NCI-H2107 treated with DMSO at 0.1 percent for 48 hours (cell line): ENCODE data around the gene AGPAT1.
"Not testable (repeated sequence)": the region's sequence is repeated elsewhere in the genome, so short reads cannot be mapped to it uniquely, and the experiment has no call there.

Source experiments
- DNase-seq: peaks from one replicate; lab custom pipeline; 2025; ENCODE audit not compliant: unreplicated experiment; lab: John Stamatoyannopoulos, UW

Gene AGPAT1

GRCh38 chr6:32200711-32201475, 25.0 kb upstream of the AGPAT1 start:
- DNase-seq: no peak

DNA sequence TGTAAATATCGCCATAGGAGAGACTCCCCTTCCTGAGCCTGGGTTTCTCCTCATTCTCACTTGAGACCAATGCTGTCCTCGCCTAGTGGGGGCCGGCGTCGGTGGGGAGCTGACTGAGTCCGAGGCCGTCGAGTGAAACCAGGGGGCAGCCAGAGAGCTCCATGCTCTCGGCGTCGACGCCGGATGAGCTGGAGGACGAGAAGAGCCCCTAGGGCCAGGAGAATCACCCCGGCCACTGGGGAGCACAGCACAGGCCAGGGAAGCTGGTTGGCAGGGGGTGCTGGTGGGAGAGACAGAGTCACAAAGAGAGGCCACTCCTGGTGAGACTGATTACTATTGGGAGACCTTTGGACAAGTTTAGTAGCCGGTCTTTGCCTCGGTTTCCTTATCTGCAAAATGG, 23.0 kb upstream of the AGPAT1 start:
- no peak for DNase-seq

DNA sequence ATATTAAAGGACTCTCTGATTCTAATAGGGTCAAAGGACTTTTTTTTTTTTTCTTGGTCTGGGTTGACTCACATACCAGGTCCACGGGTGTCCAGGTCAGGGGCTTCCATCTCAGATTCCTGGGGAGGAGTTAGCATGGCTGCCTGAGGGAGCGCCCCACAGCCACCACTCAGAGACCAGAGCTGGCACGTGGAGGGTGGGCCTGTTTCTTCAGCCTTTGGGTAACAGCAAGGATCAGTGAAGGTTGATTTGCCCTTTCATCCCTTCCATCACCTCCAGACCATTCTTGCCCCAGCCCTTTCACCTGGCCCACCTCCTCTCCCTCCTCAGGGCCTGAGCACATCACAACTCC, 22.4 kb upstream of the AGPAT1 start:
- no peak for DNase-seq

DNA sequence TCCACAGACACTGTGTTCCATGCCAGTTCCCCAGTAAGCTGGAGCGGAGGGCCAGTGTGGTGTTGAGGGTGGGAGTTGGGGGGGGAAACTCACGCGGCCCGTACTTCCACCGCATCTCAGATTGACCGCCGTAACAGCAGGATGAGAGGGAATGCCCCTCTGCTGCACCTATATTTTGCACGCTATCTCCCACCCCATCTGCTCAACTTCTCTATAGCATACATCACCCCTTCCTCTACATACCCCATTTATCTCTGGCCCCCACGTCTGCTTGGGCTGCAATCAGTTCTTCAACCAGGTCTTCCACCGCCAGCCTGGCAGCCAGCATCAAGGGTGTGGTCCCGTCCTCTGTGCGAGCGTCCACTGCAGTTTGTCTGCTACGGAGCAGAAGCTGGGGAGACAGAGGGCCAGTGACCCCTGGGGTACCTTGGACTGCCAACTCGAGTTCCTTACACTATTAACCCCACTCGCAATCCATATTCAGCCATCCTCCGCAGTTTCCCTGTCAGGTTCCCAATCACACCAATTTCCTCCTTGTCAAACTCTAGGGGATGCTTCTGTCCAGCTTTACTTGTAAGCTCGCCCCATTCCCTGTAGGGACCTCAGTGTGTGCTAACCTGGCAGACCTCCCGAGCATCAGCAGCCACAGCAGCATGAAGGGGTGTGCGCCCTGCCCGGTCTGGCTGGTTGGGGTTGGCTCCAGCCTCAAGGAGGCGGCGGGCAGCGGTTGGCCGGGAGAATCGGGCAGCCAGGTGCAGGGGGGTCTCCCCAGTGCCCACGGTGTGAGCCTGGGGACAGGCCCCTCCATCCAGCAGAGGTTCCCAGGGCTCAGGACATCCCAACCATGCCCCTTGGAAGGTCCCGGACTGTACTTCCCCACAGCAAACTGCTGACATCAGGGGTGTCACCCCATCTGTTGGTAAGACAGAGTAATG, 21.1 kb upstream of the AGPAT1 start:
- DNase-seq: no peak

GRCh38 chr6:32195902-32196681, 20.2 kb upstream of the AGPAT1 start:
- peak; percentile 33 for DNase-seq

GRCh38 chr6:32195652-32195901, 19.7 kb upstream of the AGPAT1 start:
- DNase-seq: peak; percentile 86

DNA sequence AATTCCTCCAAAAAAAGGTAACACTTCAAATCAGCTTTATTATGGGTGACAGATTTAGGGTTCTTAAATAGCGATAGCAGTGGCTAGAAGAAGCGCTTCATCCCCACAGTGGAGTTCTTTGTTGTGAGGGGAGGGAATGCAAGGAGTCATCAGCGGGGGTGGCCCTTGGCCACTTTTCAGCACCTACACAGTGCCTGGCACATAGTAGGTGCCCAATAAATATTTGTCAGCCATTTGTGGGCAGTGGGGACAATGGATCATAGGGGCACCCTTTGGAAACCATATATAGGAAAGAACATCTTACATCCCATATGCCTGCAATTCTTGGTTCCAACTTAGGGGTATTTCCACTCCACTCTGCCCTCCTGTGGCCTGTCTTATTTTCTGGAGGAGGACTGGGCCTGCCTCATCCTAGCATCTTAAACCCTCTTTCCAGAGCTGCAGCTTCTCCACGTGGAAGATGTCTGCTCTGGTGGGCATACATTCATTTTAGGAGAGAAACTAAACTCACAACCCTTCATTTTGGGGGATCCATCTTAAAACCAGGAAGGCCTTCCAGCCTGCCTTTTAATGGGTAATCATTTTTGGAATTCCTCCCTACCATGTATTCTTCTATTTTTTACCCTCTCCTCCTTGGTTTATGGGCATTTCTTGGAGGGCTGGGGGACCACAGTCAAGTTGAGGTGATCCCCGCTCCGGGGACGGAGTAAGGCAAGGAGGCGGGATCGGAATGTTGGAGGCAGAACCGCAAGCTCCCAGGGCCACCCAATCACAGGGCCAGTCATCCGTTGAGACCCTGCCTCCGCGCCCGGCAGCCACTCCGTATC, 19.2 kb upstream of the AGPAT1 start:
- DNase-seq: no peak

DNA sequence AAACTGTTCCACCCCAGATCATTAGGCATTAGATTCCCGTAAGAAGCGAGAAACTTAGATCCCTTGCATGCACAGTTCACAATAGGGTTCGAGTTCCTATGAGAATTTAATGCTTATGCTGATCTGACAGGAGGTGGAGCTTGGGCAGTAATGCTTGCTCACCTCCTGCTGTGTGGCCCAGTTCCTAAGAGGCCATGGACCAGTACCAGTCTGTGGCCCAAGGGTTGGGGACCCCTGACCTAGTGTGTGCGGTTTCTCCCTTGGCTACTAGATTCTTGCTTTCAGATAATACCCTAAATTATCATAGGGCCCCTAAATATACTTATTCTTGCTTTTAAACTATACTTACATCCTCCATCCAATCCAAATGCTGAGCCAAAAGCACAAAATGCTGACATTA, 18.5 kb upstream of the AGPAT1 start:
- DNase-seq: no peak

GRCh38 chr6:32193096-32193495, 17.2 kb upstream of the AGPAT1 start:
- DNase-seq: not testable (repeated sequence)

DNA sequence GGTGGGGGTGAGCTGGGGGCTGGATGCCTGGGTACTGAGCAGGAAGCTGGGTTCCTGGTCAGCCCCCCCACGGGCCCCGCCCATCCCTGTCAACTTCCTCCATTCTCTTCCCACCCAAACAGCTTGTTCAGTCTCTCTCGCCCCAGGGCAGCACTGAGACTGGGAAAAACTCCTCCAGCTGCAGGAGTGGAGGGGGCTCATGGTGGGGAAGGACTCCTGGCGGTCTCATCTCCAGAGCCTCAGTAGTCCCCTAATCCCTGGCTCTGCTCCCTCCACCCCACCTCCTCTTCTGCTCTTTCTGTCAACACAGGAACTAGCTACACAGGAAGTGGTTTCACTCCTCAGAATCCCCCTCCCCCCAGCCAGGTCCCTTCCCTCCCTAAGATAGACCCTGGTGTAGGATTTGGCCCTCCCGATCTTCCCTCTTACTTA, 16.7 kb upstream of the AGPAT1 start, which contains the start of gene GPSM3:
Gene GPSM3 (minus strand): TSS at position 36 of the 432 bp plus-strand sequence. CDS start 130 bp downstream, outside the sequence.
- DNase-seq: no peak

GRCh38 chr6:32191696-32192607, 16.1 kb upstream of the AGPAT1 start:
- DNase-seq: no peak

DNA sequence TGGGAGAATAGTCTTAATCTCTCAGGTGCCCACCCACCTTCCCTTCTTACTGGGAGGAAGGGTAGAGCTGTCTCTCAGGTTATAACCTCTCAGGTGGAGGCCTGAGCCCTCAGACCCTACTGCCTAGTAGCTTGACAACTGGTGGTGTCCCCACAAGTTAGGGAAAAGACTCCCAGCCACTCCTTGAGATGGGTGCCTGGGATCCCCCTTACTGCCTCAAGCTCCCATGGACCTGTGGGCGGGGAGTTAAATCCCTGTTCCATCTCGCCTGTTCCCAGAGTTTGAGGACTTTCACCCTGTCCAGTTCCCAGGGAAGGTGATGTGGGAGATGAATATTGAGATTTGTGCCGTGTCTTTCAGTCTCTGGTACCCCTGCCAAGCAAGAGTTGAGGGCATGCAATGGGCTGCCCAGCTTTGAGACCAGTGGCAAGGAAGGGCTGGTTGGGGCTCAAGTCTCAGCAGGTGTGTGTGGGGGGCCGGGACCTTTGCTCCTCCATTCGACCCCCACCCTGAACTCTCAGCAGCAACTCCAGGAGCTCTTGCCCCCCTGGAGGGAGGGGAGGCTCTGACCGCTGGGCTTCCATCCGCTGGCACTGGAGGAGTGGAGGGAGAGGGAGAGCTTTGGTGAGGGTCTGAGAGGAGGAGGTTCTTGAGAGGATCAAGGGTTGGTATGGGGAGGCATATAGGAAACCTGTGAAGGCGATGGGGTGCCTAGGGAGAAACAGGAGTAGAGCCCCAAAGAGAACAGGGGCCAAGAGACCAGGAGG, 15.2 kb upstream of the AGPAT1 start:
- no peak for DNase-seq

DNA sequence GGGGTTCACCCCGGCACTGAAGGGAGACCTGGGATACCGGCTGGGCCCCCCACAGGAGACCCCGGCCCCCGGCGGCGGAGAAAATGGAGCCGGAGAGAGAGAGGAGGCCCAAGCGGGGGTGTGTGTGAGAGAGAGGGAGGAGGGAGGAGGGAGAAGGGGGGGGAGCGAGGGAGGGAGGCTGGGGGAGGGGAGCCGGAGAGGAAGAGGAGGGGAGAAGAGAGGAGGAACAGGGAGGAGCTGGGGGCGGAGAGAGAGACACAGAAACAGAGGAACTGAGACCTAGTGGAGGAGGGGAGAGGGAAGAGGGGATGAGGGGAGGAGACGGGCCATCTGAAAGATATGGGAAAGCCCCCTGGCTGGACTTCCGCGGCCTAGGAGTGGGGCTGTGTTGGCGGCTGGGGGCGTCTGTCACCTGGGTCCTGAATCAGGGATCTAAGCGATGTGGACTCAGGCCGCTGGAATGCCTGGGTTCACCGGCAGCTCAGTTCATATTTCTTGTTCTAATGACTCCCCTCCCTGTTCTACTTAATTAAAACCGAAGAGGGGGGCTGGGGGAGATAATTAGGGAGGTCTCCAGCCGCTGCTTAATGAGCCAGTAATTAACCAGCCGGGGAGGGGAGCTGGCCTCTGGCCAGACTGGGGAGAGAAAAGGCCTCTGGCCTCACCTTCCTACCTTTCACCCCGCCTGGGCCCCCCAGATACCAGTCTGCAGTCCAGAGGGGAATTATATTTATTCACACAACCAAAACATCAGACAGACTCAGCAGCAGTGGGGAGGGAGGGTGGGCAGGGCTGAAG, 14.4 kb upstream of the AGPAT1 start, which contains the start of gene PBX2:
Gene PBX2 (minus strand): TSS at position 149 of the 798 bp plus-strand sequence. CDS start 287 bp downstream, outside the sequence.
- peak; percentile 35 for DNase-seq

DNA sequence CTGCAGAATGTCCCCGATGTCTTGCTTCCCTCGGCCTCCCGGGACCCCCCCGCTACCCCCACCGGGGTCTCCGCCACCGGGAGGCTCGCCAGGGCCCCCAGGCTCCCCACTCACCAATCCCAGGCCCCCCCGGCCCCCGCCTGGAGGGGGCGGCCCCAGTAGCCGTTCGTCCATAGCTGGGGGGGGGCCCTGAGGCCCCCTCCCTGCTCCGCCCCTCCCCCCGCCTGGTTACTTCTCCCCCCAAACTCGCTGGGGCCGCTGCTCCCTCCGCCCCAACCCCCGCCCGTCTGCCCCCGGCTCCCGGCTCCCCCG, 13.8 kb upstream of the AGPAT1 start:
- DNase-seq: no peak

DNA sequence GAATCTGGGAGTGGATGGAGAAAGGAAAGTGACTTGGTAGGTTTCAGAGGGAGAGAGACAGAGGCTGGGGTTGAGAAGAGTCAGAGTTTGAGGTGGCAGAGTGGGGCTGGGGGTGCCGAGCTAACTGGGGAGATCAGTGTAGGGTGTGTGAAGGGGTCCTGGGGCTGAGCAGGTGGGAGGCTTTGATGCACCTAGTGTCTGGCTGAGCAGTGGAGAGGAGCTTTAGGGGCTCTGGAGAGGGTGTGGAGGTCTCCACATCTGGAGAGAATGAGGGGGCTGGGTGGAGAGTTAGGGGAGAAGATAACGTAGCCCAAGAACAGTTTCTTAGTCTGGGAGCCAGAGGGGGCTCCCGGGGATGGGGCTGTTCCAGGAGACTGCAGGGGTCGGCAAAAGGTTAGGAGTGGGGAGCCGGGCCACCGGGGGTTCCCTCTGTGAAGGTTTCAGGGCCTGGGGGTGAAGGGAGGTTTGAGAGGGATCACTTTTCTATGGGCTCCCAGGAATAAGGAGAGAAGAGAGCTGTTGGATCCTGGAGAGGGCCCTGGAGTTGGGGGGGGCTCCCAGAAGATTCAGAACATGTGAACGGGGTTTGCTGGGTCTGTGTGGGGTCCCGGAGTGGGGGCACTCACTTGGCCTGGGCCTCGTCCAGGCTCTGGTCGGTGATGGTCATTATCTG, 13.3 kb upstream of the AGPAT1 start:
- no peak for DNase-seq

DNA sequence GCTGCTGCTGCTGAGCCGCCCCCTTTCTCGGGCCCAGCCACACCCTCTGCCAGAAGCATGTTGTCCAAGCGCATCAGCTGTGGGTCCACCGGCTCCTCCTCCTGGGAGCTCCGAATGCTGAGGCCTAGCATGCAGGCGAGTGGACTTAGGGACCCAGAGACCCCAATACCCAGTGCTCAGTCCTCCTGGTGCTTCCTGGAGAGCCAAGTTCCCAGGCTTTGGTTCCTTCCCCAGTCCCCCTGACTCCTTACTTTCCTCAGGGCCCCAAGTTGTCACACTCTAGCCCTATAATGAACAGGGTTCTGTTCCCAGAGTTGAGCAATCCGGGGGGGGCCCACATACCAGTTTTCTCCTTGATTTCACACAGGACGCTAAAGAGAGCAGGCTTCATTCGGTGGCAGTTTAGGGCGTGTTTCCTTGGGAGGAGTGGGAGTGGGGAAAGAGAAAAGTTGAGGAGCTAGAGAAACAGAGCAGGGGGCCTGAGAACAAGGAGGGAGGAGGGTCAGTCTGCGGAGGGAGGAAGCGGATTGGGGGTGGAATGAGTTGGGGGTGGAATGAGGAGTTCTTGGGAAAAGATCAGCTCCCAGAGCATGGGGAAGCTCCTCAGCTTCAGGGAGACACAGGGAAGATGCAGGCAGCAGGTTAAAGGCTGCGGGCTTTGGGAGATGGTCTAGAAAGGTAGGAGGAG, 12.6 kb upstream of the AGPAT1 start:
- DNase-seq: no peak
